ENCODE data around the gene CIB4.

The CIB4 gene

GRCh38 chr2:26640781-26641564 is at the start of gene CIB4:
Gene CIB4, minus strand, starts transcription at chr2:26641366. Its CDS starts 52 bp downstream, at chr2:26641314.
- DNase-seq (ENCODE audit: low spot score): no peak

GRCh38 chr2:26687801-26688200 is 46.6 kb upstream of the CIB4 start:
- TF ChIP-seq CTCF (IDR thresholded peaks at IDR 0.05; ENCODE audit: extremely low read depth, insufficient read depth, missing control alignments): no peak
- in situ Hi-C loops (cut with MboI; ENCODE audit: low pct_unique_long_range_greater_than_20kb, low sequenced_read_pairs, unreplicated experiment): no loop called here
- no peak for DNase-seq (ENCODE audit: low spot score)

More at GRCh38 chr2:26640781-26641564, at the start of gene CIB4:
- in situ Hi-C loops (cut with MboI; ENCODE audit: low pct_unique_long_range_greater_than_20kb, low sequenced_read_pairs, unreplicated experiment): no loop called here
- no peak for TF ChIP-seq CTCF (IDR thresholded peaks at IDR 0.05; ENCODE audit: extremely low read depth, insufficient read depth, missing control alignments)

- in situ Hi-C loops (cut with MboI; ENCODE audit: low pct_unique_long_range_greater_than_20kb, low sequenced_read_pairs, unreplicated experiment): no loop called here
- DNase-seq (ENCODE audit: low spot score): no peak
- TF ChIP-seq CTCF (IDR thresholded peaks at IDR 0.05; ENCODE audit: extremely low read depth, insufficient read depth, missing control alignments): no peak
Measured at GRCh38 chr2:26687328-26687727, 46.2 kb upstream of the CIB4 start.

- TF ChIP-seq CTCF (IDR thresholded peaks at IDR 0.05; ENCODE audit: extremely low read depth, insufficient read depth, missing control alignments): no peak
- no peak for DNase-seq (ENCODE audit: low spot score)
- in situ Hi-C loops (cut with MboI; ENCODE audit: low pct_unique_long_range_greater_than_20kb, low sequenced_read_pairs, unreplicated experiment): no loop called here
Measured at GRCh38 chr2:26685989-26686839, 45.0 kb upstream of the CIB4 start.

- in situ Hi-C loops (cut with MboI; ENCODE audit: low pct_unique_long_range_greater_than_20kb, low sequenced_read_pairs, unreplicated experiment): no loop called here
- no peak for DNase-seq (ENCODE audit: low spot score)
- TF ChIP-seq CTCF (IDR thresholded peaks at IDR 0.05; ENCODE audit: extremely low read depth, insufficient read depth, missing control alignments): no peak
Measured at GRCh38 chr2:26685341-26685740, 44.2 kb upstream of the CIB4 start.

GRCh38 chr2:26683583-26683982 is 42.4 kb upstream of the CIB4 start:
- DNase-seq (ENCODE audit: low spot score): no peak
- in situ Hi-C loops (cut with MboI; ENCODE audit: low pct_unique_long_range_greater_than_20kb, low sequenced_read_pairs, unreplicated experiment): no loop called here

More at GRCh38 chr2:26683583-26683982, 42.4 kb upstream of the CIB4 start:
- TF ChIP-seq CTCF (IDR thresholded peaks at IDR 0.05; ENCODE audit: extremely low read depth, insufficient read depth, missing control alignments): no peak
